HCT116 (cell line): ENCODE measurements around the gene NEB. TPM values are rescaled to one million over a fixed set of nuclear protein-coding genes. Genes with fewer than 3 reads are reported as not detected.

Experiments
- ATAC-seq: fragments of 200-7000 bp; cut with Tn5 transposase; 2 replicates; pipeline ENCODE4 v1.9.1; 2020; ENCODE audit warnings: mild to moderate bottlenecking, moderate library complexity
- BruUV-seq: library from RNA; stranded (reverse); fragments of 400-500 nt; replicated peaks from 2 replicates; lab custom pipeline; 2021; lab: Mats Ljungman, UMichigan
- CTCF ChIA-PET: fragments of 300-600 bp; sonication (Branson Sonifier 250); formaldehyde crosslinking; loops from one replicate; lab custom pipeline; 2021; ENCODE audit warnings: antibody characterized with exemption; lab: Charles Lee
- POLR2A ChIA-PET: fragments of 300-600, 350-600 bp; sonication (Branson Sonifier 250); formaldehyde crosslinking; loops from one replicate; lab custom pipeline; 2021; ENCODE audit warnings: antibody characterized with exemption; lab: Charles Lee
- RAD21 ChIA-PET, 2 experiments: fragments of 300-600 bp; sonication (Branson Sonifier 250); formaldehyde crosslinking; loops; one replicate each; lab custom pipeline; 2023; ENCODE audit warnings: low total read pairs in 2 of 2; ENCODE audit not compliant: uncharacterized antibody in 2 of 2, unreplicated experiment in 2 of 2, low non-redundant PET in 1 of 2; lab: Charles Lee
- DNase-seq: peaks from one replicate; pipeline ENCODE4 v3.0.0-alpha.2; 2010; ENCODE audit warnings: low read depth, low spot score
- H2AFZ ChIP-seq: fragments of 200-600 bp; shearing (Covaris generic), sonication (generic); 2 replicates; pipeline ENCODE4 v1.6.1; 2017; ENCODE audit warnings: low read depth, mixed run types, mixed read lengths, antibody characterized with exemption, low read length; ENCODE audit not compliant: poor library complexity, severe bottlenecking
- H3K27ac ChIP-seq: 2 replicates; pipeline ENCODE4 v1.5.1; 2012; ENCODE audit warnings: low read depth, low read length
- H3K27me3 ChIP-seq: fragments of 200-600 bp; sonication (generic); 2 replicates; pipeline ENCODE4 v1.6.1; 2016; ENCODE audit warnings: mixed run types, low read length, mixed read lengths; ENCODE audit not compliant: insufficient read depth
- H3K36me3 ChIP-seq, 2 experiments: fragments of 200-500 bp in 1 of 2; fragments of 200-600 bp in 1 of 2; sonication (Bioruptor generic) in 1 of 2; sonication (generic) in 1 of 2; 2 replicates each; pipeline versions ENCODE4 v1.5.1 to v1.6.1; 2014 to 2016; ENCODE audit warnings: low read length in 2 of 2, inconsistent platforms in 1 of 2, mixed read lengths in 1 of 2, mixed run types in 1 of 2; ENCODE audit not compliant: insufficient read depth in 2 of 2, control insufficient read depth in 1 of 2
- H3K4me1 ChIP-seq, 2 experiments: fragments of 200-600 bp in 1 of 2; sonication (generic) in 1 of 2; 2 replicates each; pipeline versions ENCODE4 v1.5.1 to v1.6.1; 2012 to 2017; ENCODE audit warnings: low read length in 2 of 2, inconsistent platforms in 1 of 2, mild to moderate bottlenecking in 1 of 2, mixed read lengths in 1 of 2, mixed run types in 1 of 2, moderate library complexity in 1 of 2; ENCODE audit not compliant: insufficient read depth in 2 of 2, control insufficient read depth in 1 of 2
- H3K4me2 ChIP-seq: fragments of 200-600 bp; sonication (generic); 2 replicates; pipeline ENCODE4 v1.6.1; 2017; ENCODE audit warnings: mixed run types, low read length, mixed read lengths
- H3K4me3 ChIP-seq, 2 experiments: fragments of 200-600 bp in 1 of 2; sonication (generic) in 1 of 2; replicated peaks in 1 of 2; 2 replicates each; pipeline ENCODE4 v1.5.1; 2011 to 2016; ENCODE audit warnings: low read length in 2 of 2, control low read depth in 1 of 2, low read depth in 1 of 2, mild to moderate bottlenecking in 1 of 2, mixed read lengths in 1 of 2, mixed run types in 1 of 2
- H3K79me2 ChIP-seq: fragments of 200-600 bp; sonication (generic); 2 replicates; pipeline ENCODE4 v1.6.1; 2017; ENCODE audit warnings: mild to moderate bottlenecking, mixed run types, low read length, moderate library complexity, mixed read lengths; ENCODE audit not compliant: insufficient read depth
- H3K9ac ChIP-seq: fragments of 200-600 bp; sonication (generic); 2 replicates; pipeline ENCODE4 v1.6.1; 2016; ENCODE audit warnings: low read length, mixed read lengths
- H3K9me2 ChIP-seq: fragments of 200-600 bp; sonication (generic), shearing (Covaris generic); 2 replicates; pipeline ENCODE4 v1.6.1; 2017; ENCODE audit warnings: mixed run types, mild to moderate bottlenecking, moderate library complexity; ENCODE audit not compliant: insufficient read depth
- H3K9me3 ChIP-seq, 2 experiments: fragments of 200-500 bp in 1 of 2; fragments of 200-600 bp in 1 of 2; sonication (Bioruptor generic) in 1 of 2; sonication (generic) in 1 of 2; 2 replicates each; pipeline ENCODE4 v1.6.1; 2014 to 2017; ENCODE audit warnings: low read length in 2 of 2, mixed read lengths in 2 of 2, inconsistent platforms in 1 of 2, low read depth in 1 of 2, mild to moderate bottlenecking in 1 of 2, mixed run types in 1 of 2, moderate library complexity in 1 of 2; ENCODE audit not compliant: control insufficient read depth in 1 of 2, insufficient read depth in 1 of 2
- H4K20me1 ChIP-seq: fragments of 200-600 bp; sonication (generic), shearing (Covaris generic); 2 replicates; pipeline ENCODE4 v1.6.1; 2017; ENCODE audit warnings: mixed run types, mild to moderate bottlenecking, moderate library complexity; ENCODE audit not compliant: insufficient read depth
- ATF3 ChIP-seq: IDR thresholded peaks from 2 replicates; pipeline ENCODE4 v1.6.1; 2012
- CBX3 ChIP-seq: IDR thresholded peaks from 2 replicates; pipeline ENCODE4 v1.6.1; 2012; ENCODE audit warnings: low read depth
- JUND ChIP-seq: IDR thresholded peaks from 2 replicates; pipeline ENCODE4 v1.6.1; 2012
- POLR2A ChIP-seq: IDR thresholded peaks from 2 replicates; pipeline ENCODE4 v1.7.0; 2011; ENCODE audit warnings: borderline replicate concordance; ENCODE audit not compliant: insufficient read depth, insufficient read length; ENCODE audit errors: extremely low read depth
- POLR2AphosphoS5 ChIP-seq: IDR thresholded peaks from 2 replicates; pipeline ENCODE4 v1.6.1; 2011; ENCODE audit warnings: mild to moderate bottlenecking, low read depth, low read length, moderate library complexity
- RAD21 ChIP-seq: IDR thresholded peaks from 2 replicates; pipeline ENCODE4 v1.6.1; 2012; ENCODE audit warnings: low read depth, mild to moderate bottlenecking
- TCF7L2 ChIP-seq: IDR thresholded peaks from 2 replicates; pipeline ENCODE4 v1.7.0; 2011; ENCODE audit warnings: borderline replicate concordance, inconsistent platforms; ENCODE audit not compliant: insufficient read depth, insufficient read length; ENCODE audit errors: extremely low read depth
- ZBTB33 ChIP-seq: IDR thresholded peaks from 2 replicates; pipeline ENCODE4 v1.6.1; 2011; ENCODE audit warnings: mild to moderate bottlenecking, low read length, moderate library complexity; ENCODE audit not compliant: insufficient replicate concordance; ENCODE audit errors: extremely low read depth
- ZNF274 ChIP-seq: fragments of 200-500 bp; sonication (Bioruptor generic); IDR thresholded peaks from 2 replicates; pipeline ENCODE4 v1.6.1; 2014; ENCODE audit warnings: mild to moderate bottlenecking, low read depth, low read length, inconsistent platforms
- intact Hi-C: fragments of 100-400 bp; cut with micrococcal nuclease; formaldehyde crosslinking; loops from 2 replicates; pipeline ENCODE4 v1.10.0; 2022
- total RNA-seq: library from RNA; stranded (reverse); gene quantifications from one replicate; pipeline ENCODE4 v1.2.1, GENCODE V29; 2021; ENCODE audit not compliant: unreplicated experiment

Gene NEB
- total RNA-seq, 1 experiment from 2014 or later, result 0.34 TPM

- DNase-seq, result no peak
- ChIA-PET CTCF (interaction anchor here (1.2 kb wide), 1 partner anchor 375 kb away, joined by 3 read pairs; no protein-coding TSS in a partner anchor), POLR2A (no interaction called here), RAD21 (no interaction called here)
- no peaks in the 10 kb centered on the region for H3K79me2 ChIP-seq
- intact Hi-C loops, result no loop called here
- H2AFZ ChIP-seq, result no peak overlapping the region
- no peaks in the 10 kb centered on the region for H4K20me1 ChIP-seq
- no peak overlapping the region for H3K4me3 ChIP-seq
- H3K4me2 ChIP-seq, result no peak overlapping the region
- H3K4me1 ChIP-seq, result no peaks in the 10 kb centered on the region
- no peak overlapping the region for H3K9ac ChIP-seq
- BruUV-seq, result no TSS peak
- TF ChIP-seq ZNF274, result no peak
- no peaks in the 10 kb centered on the region for H3K27me3 ChIP-seq
- H3K9me2 ChIP-seq, result no peaks in the 10 kb centered on the region
- no peaks in the 10 kb centered on the region for H3K36me3 ChIP-seq
- no peak overlapping the region for H3K27ac ChIP-seq
- ATAC-seq, result no peak
- no peaks in the 10 kb centered on the region for H3K9me3 ChIP-seq
Observed at GRCh38 chr2:151650456-151650855, 83.8 kb downstream of the NEB start.

GRCh38 chr2:151649966-151650365, 84.3 kb downstream of the NEB start:
- H3K4me2 ChIP-seq, result no peak overlapping the region
- no peaks in the 10 kb centered on the region for H3K79me2 ChIP-seq
- H3K9me2 ChIP-seq, result no peaks in the 10 kb centered on the region
- ATAC-seq (no peak), DNase-seq (no peak)
- intact Hi-C loops, result no loop called here
- no peak overlapping the region for H3K27ac ChIP-seq
- H2AFZ ChIP-seq, result no peak overlapping the region
- ChIA-PET RAD21 (no interaction called here), CTCF (no interaction called here), POLR2A (no interaction called here)
- no peaks in the 10 kb centered on the region for H3K36me3 ChIP-seq
- H3K9ac ChIP-seq, result no peak overlapping the region
- H4K20me1 ChIP-seq, result no peaks in the 10 kb centered on the region
- H3K4me1 ChIP-seq, result no peaks in the 10 kb centered on the region
- H3K9me3 ChIP-seq, result no peaks in the 10 kb centered on the region
- H3K27me3 ChIP-seq, result no peaks in the 10 kb centered on the region
- H3K4me3 ChIP-seq, result no peak overlapping the region
- BruUV-seq, result no TSS peak
- TF ChIP-seq ZNF274 (no peak), TCF7L2 (no peak), POLR2A (no peak), RAD21 (no peak), CBX3 (no peak), ATF3 (no peak), JUND (no peak), ZBTB33 (no peak), POLR2AphosphoS5 (no peak)
